ENCODE measurements around the gene CCR3.

Gene CCR3

DNA sequence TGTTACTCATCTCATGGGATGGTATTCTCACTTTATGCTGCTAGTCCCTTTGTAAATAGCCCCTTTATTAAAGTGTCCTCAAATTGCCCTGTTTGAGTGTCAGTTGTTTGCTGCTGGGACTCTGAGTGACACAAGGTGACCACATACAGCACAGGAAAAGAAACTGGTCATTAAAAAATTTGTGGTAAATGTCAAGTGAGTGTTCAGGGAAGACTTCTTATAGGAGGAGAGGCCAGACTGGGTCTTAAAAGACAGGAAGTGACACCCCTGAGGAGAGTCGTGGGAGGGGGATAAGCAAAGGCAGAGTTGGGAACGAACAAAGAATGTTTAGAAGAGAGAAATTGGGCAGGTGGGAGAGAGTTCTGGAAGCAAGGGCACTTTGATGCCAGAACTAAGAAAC, 35.2 kb downstream of the CCR3 start:
- DNase-seq, result no peak

DNA sequence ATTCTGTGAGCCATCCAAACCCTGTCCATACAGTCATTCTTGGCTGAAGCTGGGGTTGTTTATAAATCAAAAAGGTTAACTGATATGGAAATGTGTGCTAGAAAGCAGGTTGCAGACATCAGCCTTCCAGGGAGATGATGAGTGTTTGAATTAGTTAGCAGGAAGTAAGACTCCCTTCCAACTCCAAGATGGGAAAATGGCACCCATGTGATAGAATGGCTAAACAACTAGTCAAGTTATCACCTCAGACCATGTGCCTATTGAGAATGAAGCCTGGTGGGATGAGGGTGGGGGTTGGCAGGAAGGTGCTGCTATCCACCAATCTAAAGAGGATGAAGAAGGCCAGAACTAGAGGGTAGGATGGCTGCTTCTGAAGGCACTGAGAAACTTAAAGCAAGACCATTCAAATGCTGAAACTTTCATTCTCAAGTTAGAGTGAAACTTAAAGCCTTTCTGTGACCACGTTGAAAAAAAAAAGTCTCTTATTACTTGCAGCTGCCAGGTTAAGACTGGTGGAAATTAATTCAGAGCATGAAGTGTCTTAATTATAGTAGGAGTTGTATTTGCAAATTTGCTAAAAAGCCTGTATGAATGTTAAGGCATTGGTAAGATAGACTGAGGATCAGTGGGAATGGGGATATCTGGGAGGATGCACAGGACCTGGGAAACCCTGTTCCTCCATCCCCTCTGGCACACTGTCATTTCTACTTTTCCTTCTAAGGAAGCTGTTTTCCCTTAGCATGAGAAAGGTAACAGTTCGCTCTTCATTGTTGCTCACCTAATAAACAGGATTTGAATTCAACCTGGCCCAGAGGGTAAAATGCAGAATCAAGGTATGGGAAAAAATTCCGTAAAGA, 36.8 kb downstream of the CCR3 start:
- DNase-seq, result no peak

DNA sequence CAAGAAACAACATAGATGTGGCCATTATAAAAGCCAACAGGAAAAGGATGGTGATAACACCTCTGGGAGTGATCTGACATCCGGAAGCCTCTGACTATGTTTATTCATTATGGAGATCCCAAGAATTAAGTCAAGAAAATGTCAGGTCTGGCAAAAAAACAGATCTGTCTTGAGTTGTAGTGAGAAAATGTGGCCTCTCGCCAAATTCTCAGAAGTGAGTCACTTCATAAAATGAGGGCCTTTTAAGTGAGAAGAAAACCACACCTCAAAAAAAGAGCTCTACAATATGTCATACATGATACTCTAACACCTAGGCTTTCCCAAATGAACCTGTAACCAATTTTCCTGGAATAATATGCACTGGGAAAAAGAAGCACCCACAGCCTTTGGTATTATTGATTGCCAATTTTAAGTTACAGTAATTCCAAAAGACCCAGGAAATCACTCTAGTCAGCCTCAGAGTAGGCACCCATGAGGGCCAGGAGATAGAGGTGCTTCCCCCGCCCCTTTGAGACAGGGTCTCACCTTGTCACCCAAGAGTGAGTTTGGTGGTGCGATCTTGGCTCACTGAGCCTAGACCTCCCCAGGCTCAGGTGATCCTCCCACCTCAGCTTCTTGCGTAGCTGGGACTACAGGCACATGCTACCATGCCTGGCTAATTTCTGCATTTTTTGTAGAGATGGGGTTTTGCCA, 38.0 kb downstream of the CCR3 start:
- no peak for DNase-seq

DNA sequence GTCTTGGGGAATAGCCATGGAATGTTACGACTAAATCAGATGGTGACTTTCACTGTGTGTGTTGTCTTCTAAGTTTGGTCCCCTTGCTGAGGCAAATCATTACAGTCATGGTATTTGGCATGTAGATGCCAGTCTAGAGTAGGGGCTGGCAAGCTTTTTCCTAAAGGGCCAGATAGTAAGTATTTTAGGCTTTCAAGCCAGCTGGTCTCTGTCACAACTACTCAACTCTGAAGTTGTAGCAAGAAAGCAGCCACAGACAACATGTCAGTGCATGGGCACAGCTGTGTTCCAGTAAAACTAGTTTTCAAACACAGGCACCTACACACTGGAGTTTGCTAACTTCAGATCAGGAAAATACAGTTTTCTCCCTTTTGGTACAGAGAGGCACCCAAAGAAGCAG, 39.3 kb downstream of the CCR3 start:
- DNase-seq, result no peak

DNA sequence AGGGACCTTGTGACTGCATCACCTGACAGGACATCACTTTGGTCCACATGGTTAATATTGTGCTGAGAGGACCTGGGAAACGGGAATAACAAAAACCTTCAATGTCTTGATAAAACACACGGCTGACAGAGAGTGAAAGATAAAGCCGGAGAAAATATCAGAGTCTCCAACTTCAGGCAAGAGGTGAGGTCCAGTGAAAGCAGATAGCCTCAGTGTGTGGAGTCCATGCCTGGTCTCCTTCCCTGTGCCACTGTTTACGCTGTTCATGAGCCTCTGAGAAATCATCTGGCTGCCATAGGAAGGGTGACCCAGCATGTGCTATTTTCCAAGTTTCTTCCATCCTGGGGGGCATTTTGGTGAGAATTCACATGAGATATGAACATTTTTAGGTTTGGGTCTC, 39.8 kb downstream of the CCR3 start:
- no peak for DNase-seq

DNA sequence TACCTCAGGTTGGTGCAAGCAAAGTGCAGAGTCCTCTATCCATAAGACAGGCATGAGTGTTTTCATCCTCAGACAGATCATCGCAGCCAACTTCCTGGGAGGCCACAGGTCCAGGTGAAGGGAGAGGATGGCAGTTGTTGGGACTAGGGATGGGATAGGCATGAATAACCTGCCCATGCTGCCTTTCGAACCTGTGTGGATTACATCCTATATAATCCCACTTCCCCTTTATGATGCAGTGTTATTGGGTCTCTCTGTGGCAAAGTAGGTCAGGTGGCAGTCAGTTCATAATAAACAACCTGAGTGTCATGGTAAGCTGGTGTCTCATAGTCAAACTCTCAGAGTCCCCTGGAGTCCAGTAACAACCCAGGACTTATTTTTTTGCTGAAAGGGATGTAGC, 40.4 kb downstream of the CCR3 start:
- no peak for DNase-seq

DNA sequence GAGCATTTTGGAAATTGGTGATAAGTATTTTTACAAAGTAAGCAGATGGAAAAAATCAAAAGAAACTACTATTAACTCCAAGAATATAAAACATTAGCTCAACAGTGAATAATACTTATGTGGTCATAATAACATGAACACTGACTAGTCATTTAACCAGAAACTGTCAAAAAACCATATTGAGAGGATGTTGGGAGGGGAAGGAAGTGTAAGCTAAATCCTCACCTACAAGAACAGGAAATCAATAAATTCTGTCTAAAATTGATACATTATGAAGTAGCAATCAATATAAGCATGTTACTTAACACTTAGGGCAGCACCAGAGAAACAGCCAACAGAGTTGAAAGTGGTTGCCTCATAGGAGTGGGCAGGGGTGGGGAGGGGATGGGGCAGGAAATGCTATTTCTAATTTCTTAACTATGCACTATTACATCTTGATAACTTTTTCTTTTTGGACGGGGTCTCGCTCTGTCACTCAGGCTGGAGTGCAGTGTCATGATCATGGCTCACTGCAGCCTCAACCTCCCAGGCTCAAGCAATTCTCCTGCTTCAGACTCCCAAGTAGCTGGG, 41.7 kb downstream of the CCR3 start:
- no peak for DNase-seq

DNA sequence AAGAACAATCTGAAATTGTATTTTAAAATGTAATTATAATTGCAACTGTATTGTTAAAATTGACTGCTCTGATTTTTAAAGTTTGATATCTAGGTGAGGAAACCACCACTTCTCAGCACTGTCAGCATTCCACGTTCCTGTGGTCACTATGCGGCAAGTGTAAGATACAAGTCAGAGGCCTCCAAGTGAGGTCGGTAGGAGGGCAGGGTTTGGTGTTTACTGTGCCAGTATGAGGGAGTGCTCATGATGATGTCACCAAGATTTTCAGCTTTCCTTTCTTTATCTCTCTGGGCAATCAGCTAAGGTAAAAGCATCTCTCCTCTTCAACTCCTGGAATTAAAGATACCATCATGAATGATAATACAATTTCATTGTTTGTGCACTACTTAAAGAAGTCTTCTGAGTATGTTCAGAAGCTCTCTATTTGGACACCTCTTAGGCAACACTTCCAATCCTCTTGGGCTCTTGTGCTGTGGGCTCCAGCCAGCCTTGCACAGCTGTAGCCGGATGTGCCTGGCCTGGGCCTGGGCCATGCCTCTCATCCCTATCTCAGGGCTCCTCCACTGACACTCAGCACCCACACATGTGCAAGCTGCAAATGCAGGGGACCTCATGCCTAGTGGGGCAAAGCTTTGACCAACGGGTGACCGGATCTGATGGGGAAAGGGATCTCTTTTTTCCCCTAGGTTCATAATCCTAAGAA, 42.9 kb downstream of the CCR3 start:
- DNase-seq, result no peak

DNA sequence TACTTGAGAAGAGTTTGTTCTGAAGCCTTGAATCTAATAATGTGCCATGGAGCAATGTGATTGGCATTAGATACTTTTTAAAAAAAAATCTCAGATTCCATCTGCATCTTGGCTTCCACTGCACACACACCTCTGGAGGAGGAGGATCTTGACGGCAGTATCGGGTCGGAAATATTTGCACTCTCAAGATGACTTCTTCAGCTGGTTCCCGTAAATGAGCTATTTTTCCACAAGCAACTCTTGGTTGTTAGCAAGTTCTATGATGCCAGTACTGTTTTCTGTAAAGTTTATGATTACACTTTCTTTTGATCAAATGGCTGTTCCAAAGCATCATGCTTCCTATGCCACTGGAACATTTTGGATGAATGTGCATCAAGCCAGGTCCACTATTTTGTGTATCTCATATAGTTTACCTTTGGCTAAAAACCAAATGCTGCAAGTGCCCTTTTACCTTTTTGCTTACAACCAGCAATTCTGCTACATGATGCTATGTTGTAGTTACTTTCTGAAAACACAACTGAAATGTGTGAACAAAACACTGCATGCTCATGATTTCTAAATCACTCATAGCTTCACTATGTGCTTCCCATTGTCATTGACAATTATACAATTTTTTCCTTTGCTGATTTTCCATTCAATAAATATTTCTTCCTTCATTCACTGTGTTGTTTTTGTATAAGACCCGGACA, 43.8 kb downstream of the CCR3 start:
- no peak for DNase-seq

DNA sequence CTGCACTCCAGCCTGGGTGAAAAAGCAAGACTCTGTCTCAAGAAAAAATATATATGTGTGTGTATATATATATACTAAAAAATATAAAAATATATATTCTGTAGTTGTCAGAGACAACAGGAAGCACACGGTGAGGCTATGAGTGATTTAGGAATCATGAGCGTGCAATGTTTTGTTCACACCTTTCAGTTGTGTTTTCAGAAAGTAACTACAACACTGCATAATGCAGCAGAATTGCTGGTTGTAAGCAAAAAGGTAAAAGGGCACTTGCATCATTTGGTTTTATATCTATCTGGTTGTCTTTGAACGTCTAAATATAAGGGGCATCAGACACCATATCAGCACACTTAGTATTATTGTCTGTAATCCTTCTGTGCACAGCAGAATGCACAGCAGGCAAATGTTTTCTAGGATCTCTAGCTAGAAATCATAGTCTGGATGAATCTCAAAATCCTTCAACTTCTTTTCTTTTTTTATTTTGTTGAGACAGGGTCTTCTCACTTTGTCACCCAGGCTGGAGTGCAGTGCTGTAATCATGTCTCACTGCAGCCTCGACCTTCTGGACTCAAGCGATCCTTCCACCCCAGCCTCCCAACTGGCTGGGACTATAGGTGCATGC, 44.8 kb downstream of the CCR3 start:
- no peak for DNase-seq

DNA sequence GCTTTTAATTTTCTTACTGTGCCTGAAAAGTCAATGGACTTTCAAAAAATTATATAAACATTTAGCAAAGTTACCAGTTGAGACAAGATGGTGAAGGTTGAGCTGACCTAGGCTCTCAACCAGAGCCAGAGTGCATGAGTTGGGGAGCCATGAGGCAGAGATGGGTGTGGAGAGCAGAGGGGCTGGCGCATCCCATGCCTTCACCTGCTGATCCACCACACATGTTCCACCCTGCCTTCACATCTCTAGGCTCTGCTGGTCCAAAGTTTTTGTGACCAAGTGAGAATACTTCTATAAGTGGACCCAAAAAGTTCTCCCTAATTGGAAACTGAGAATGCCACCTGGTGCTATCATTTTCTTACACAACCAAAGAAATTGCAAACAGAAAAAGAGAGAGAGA, 47.3 kb downstream of the CCR3 start:
- DNase-seq, result no peak

DNA sequence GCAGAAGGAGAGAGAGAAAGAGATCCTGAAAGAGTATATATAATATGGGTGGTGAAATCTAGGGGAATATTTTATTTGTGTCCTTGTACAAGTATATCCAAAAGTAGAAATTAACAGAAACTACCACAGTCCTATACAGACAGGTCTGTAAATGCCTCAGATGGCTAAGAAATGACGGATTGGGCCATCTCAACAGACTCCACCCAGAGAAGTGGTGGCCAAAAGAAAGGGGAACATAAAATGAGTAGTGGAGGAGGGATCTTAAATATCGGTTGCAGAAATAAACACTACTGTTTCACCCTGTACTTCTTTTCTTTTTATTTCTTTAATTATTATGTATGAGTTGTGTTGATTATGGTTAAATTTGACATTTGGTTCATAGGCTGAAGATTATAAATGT, 47.7 kb downstream of the CCR3 start:
- DNase-seq, result no peak

DNA sequence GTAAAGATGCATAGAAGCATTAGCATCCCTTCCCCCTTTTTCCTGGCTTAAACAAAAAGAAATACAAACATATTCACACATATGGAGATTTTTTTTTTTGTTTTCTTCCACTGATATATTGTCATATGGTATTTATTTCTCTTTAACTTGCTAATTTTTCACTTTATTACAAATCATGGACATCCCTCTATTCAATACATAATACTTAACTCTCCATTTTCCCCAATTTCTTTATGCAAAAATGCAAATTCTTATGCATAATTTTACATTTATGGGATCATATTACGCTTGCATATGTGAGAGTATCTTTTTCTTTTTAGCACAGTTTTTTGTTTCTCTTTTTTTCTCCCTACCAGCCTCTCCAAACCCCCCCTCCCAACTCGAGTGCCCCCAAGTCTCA, 48.8 kb downstream of the CCR3 start:
- DNase-seq, result no peak

DNA sequence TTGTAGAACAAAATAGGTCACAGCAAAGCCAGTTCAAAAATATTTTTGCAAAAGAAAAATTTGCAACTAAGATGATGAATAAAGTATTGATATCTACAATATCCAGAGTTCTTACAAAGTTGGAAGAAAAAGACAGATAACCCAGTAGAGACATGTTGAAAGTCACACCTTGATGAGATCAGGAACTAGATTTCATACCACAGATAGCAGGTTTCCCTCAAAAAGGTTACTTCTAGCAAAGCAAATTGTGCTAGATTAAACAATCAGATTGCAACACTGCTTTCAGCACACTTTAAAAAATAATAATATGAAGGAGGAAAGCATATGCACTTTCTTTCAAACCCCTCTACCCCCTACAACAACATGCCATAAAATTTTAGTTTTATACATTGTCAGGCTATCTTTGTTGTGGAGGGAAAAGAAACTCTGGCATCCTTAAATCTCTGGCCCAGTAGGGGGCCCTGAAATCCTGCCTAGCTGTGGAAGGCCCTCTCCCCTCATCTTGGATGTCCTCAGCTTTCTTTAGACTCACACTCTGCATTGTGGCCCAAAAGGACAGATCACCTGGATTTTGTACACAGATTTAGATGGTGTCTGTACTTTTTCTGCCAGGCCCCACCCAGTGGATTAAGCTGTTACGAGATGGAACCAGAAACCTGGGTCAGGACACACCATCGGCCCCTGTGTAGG, 50.9 kb downstream of the CCR3 start:
- DNase-seq, result no peak

DNA sequence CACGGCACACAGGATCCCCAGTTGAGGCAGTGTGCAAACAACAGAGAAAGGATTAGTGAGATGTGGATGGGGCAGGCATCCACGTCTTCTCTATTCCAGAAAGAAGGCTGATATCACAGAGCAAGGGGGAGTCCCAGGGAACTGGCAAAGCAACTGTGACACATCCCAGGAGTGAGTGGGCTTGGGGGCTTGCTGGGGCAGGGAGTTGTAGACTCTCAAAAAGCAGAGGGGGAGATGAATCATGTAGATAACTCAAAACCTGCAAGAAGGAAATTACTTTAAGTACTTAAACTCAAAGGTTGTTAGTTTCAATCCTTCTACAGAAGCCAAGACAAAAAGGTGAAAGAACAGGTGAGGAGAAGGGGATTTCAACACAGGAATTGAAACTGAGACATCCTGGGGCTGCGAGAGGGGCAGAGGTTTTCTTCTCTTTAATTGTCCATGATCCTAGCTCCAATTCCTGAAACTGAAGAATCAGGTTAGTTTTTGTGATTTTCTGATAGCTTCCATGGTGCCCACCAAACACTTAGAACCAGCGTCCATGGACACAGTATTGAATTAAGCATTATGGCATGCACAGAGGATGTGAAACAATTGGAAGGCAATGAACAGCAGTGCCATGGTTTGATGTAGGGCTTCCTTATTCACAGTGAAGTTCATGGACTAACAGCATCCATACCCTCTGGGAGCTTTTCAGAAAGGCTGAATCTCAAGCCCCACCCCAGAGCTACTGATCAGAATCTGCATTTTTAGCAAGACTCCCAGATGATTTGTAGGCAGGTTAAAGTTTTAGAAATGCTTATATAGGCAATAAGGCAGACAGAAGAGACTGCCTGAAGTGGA, 52.0 kb downstream of the CCR3 start:
- no peak for DNase-seq

DNA sequence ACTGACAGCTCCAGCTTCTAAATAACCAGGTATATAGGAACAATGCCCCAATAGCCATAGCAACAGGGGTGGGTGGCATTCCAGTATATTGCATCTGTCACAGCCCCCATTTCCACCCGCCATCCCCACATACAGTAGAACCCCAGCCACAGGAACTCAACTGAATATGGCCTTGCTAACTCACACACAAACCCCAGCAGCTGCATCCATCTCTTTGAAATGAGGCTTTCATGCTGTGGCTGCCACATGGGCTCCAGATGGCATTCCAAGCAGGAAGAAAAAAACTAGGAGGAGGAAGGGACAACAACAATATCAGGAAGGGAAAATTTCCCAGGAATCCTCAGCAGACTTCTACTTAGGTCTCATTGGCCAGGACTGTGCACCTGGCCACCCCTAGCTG, 54.6 kb downstream of the CCR3 start:
- DNase-seq, result no peak

DNA sequence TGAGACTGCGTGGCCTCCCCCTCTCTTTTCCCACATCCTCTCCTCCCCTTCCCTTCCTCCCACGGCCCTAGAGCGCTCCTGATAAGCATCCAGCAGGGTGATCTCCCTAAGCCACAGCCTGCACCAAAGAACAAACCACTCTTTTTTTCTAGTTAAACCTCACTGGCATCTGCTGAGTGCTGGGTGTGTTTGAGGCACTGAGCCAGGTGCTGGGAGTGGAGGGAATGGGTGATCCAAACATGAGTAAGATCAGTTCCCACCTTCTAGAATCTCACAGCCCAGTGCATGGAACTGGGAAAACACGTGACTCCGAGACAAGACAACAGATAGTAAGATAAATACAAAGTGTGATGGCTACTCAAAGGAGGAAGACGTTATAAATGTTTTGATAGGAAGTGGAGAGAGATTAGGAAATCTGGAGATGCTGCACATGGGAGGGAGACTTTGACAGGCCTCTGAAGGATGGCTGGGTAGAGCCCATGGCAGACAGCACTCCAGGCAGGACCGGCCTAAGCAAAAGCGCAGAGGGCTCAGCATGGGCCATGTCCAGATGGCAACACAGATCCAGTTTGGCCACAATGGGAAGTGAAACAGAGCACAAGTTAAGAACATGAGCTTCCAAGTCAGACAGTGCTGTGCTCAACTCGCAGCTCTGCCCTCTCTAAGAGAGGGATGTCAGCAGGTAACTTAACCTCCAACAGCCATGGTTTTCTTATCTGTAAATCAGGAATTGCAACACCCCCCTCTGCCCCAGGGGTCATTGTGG, 55.6 kb downstream of the CCR3 start:
- DNase-seq, result no peak

DNA sequence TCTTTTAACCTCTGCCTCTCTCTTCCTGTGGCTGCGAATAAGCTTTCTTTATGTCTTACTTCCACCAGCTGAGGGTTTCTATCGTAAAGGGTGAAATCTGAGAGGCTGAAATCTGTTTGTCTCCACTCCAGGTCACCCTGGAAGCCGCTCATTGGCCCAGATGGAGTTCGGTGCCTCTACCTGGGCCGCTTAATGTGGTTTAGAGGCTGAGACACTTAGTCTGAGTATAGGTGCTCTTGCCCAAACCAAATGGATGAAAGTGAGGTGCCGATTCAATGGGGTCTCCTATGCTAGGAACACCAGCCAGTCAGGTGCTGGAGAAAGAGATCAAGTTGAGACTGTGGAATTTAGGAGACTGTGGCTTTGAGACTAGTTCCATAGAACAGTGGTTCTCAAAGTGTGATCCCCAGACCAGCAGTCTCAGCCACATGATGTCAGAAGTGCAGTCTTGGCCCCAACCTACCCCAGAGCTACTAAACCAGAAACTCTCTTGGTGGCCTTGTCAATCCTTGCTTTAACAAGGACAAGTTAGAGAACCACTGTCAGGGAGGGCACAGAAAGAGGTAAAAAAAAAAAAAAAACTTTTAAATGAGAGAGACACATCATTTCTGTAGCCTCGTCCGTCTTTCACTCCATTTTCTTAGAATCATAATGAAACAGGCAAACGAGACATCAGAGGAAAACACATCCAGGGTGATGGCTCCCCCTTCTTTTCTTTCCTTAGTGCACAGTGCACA, 56.8 kb downstream of the CCR3 start:
- no peak for DNase-seq

Measured in cortex of kidney (tissue), 1 donor.